ENCODE data around the gene OLFML1. TPM values are rescaled to one million over a fixed set of nuclear protein-coding genes. Genes with fewer than 3 reads are reported as not detected.

OLFML1 gene
- total RNA-seq, 1 donor from 2014 or later, result not detected

DNA sequence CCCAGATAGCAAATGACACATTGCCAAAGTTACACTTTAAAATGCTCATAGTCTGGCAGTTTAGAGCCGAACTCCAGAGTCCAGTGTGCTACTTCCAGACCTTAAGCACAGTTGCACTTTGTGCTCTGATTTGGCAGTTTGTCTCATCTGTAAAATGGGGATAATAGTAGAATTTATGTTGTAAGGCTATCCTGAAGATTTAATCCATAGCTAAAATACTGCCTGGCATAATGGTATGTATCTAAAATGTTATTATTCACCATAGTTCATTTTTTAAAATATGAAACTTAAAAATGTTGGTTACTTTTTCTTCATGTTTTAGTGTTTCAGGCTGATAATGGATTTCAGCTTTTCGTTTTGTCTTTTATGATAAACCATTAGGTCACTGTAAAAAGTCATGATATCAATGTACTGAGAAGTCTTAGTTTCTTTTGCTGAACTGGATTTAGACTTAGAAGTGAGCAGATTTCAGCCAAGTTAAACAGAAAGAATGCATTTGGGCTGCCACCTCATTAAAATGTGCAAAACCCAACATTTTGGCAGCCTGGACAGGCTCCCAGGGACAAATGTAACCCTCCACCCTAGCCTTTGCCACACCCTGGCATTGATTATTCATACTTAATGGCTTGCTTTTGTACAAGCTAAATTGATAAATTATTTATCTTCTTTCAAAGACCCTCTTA is 933 bp downstream of the OLFML1 start:
- no peaks in the 10 kb centered on the region for H3K79me2 ChIP-seq (ENCODE audit: insufficient read depth, low read length)
- no peaks in the 10 kb centered on the region for H4K20me1 ChIP-seq (ENCODE audit: insufficient read depth, low read length)
- DNase-seq (ENCODE audit: low read depth) (no peak), FAIRE-seq (no peak)
- H3K4me3 ChIP-seq (ENCODE audit: insufficient read depth, low read depth, low read length), result no peak overlapping the region
- no peaks in the 10 kb centered on the region for H3K4me1 ChIP-seq (ENCODE audit: insufficient read depth, low read length)
- no peaks in the 10 kb centered on the region for H3K4me1 Mint-ChIP-seq (ENCODE audit: low read depth, unreplicated experiment)
- H3K27ac Mint-ChIP-seq (ENCODE audit: unreplicated experiment), result no peak overlapping the region
- H3K9ac ChIP-seq (ENCODE audit: low read length), result no peak overlapping the region
- no peak overlapping the region for H3K4me2 ChIP-seq (ENCODE audit: low read length)
- H3K36me3 Mint-ChIP-seq (ENCODE audit: low read depth, unreplicated experiment), result no peaks in the 10 kb centered on the region
- H3K27ac ChIP-seq (ENCODE audit: low read depth, low read length), result no peak overlapping the region
- no peaks in the 10 kb centered on the region for H3K36me3 ChIP-seq (ENCODE audit: insufficient read depth, low read length)
- no peaks in the 10 kb centered on the region for H3K9me3 ChIP-seq (ENCODE audit: insufficient read depth, low read depth, low read length)
- H3K4me3 Mint-ChIP-seq (ENCODE audit: unreplicated experiment), result no peak overlapping the region
- no peaks in the 10 kb centered on the region for H3K27me3 Mint-ChIP-seq (ENCODE audit: low read depth, unreplicated experiment)
- no peak for TF ChIP-seq EZH2 (IDR thresholded peaks at IDR 0.05; ENCODE audit: insufficient read depth, low read length)
- TF ChIP-seq, protein P1, sequence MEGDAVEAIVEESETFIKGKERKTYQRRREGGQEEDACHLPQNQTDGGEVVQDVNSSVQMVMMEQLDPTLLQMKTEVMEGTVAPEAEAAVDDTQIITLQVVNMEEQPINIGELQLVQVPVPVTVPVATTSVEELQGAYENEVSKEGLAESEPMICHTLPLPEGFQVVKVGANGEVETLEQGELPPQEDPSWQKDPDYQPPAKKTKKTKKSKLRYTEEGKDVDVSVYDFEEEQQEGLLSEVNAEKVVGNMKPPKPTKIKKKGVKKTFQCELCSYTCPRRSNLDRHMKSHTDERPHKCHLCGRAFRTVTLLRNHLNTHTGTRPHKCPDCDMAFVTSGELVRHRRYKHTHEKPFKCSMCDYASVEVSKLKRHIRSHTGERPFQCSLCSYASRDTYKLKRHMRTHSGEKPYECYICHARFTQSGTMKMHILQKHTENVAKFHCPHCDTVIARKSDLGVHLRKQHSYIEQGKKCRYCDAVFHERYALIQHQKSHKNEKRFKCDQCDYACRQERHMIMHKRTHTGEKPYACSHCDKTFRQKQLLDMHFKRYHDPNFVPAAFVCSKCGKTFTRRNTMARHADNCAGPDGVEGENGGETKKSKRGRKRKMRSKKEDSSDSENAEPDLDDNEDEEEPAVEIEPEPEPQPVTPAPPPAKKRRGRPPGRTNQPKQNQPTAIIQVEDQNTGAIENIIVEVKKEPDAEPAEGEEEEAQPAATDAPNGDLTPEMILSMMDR (IDR thresholded peaks at IDR 0.05; ENCODE audit: insufficient read depth, low read depth, low read length), result no peak
- no peaks in the 10 kb centered on the region for H3K9me3 Mint-ChIP-seq (ENCODE audit: unreplicated experiment)
- H3K27me3 ChIP-seq (ENCODE audit: insufficient read depth, low read length), result no peaks in the 10 kb centered on the region
- H2AFZ ChIP-seq (ENCODE audit: low read depth, low read length), result no peak overlapping the region

DNA sequence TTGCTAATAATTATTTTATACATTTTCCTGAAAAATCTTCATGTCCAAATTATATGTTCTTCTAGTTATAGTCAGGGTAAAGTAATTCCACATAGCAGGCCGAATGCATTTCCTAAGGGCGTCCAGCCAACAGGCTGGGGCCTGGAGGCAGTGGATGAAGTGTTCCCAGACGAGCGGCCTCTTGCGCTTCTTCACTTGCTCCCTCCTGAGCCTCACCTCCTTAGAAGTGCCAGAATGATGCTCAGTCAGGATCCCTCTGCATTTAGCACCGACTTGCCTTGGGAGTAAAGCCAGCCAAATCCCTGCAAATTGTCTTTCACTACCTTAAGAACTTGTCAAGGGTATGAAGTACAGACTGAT is 1.5 kb downstream of the OLFML1 start:
- Histone ChIP-seq H3K4me2 (ENCODE audit: low read length) (no peak overlapping the region), H2AFZ (ENCODE audit: low read depth, low read length) (no peak overlapping the region), H3K4me3 (ENCODE audit: insufficient read depth, low read depth, low read length) (no peak overlapping the region), H3K9me3 (ENCODE audit: insufficient read depth, low read depth, low read length) (no peaks in the 10 kb centered on the region), H3K27me3 (ENCODE audit: insufficient read depth, low read length) (no peaks in the 10 kb centered on the region), H4K20me1 (ENCODE audit: insufficient read depth, low read length) (no peaks in the 10 kb centered on the region), H3K79me2 (ENCODE audit: insufficient read depth, low read length) (no peaks in the 10 kb centered on the region), H3K36me3 (ENCODE audit: insufficient read depth, low read length) (no peaks in the 10 kb centered on the region), H3K4me1 (ENCODE audit: insufficient read depth, low read length) (no peaks in the 10 kb centered on the region), H3K27ac (ENCODE audit: low read depth, low read length) (no peak overlapping the region), H3K9ac (ENCODE audit: low read length) (no peak overlapping the region)
- Mint-ChIP-seq H3K27me3 (ENCODE audit: low read depth, unreplicated experiment) (no peaks in the 10 kb centered on the region), H3K4me3 (ENCODE audit: unreplicated experiment) (no peak overlapping the region), H3K9me3 (ENCODE audit: unreplicated experiment) (no peaks in the 10 kb centered on the region), H3K4me1 (ENCODE audit: low read depth, unreplicated experiment) (no peaks in the 10 kb centered on the region), H3K27ac (ENCODE audit: unreplicated experiment) (no peak overlapping the region), H3K36me3 (ENCODE audit: low read depth, unreplicated experiment) (no peaks in the 10 kb centered on the region)
- TF ChIP-seq, protein P1 (IDR thresholded peaks at IDR 0.05; ENCODE audit: insufficient read depth, low read depth, low read length), result no peak
- no peak for TF ChIP-seq EZH2 (IDR thresholded peaks at IDR 0.05; ENCODE audit: insufficient read depth, low read length)
- FAIRE-seq (no peak), DNase-seq (ENCODE audit: low read depth) (no peak)

DNA sequence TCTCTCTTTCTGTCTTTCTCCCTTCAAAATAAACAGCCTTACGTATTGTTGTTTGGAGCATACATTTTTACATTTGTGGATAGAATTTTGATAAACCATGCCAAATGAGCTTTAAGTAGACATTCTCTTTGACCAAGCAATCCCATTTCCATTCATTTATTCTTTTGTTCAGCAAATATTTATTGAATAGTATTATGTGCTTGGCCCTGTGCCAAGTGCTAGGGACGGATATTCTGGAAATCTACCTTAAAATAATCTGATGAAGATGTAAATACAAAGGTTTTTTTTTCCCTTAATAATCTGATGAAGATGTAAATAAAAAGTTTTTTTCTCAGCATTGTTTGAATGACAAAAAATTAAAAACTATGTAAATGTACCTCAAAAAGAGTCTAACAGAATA is 2.1 kb downstream of the OLFML1 start:
- no peaks in the 10 kb centered on the region for H3K36me3 Mint-ChIP-seq (ENCODE audit: low read depth, unreplicated experiment)
- no peaks in the 10 kb centered on the region for H4K20me1 ChIP-seq (ENCODE audit: insufficient read depth, low read length)
- DNase-seq (ENCODE audit: low read depth) (no peak), FAIRE-seq (no peak)
- H3K36me3 ChIP-seq (ENCODE audit: insufficient read depth, low read length), result no peaks in the 10 kb centered on the region
- no peak overlapping the region for H3K4me2 ChIP-seq (ENCODE audit: low read length)
- no peaks in the 10 kb centered on the region for H3K4me1 ChIP-seq (ENCODE audit: insufficient read depth, low read length)
- no peaks in the 10 kb centered on the region for H3K79me2 ChIP-seq (ENCODE audit: insufficient read depth, low read length)
- no peak overlapping the region for H3K4me3 ChIP-seq (ENCODE audit: insufficient read depth, low read depth, low read length)
- TF ChIP-seq, protein P1 (IDR thresholded peaks at IDR 0.05; ENCODE audit: insufficient read depth, low read depth, low read length), result no peak
- no peaks in the 10 kb centered on the region for H3K9me3 ChIP-seq (ENCODE audit: insufficient read depth, low read depth, low read length)
- H3K27me3 Mint-ChIP-seq (ENCODE audit: low read depth, unreplicated experiment), result no peaks in the 10 kb centered on the region
- no peaks in the 10 kb centered on the region for H3K4me1 Mint-ChIP-seq (ENCODE audit: low read depth, unreplicated experiment)
- H3K27ac ChIP-seq (ENCODE audit: low read depth, low read length), result no peak overlapping the region
- no peaks in the 10 kb centered on the region for H3K9me3 Mint-ChIP-seq (ENCODE audit: unreplicated experiment)
- no peak overlapping the region for H3K4me3 Mint-ChIP-seq (ENCODE audit: unreplicated experiment)
- no peaks in the 10 kb centered on the region for H3K27me3 ChIP-seq (ENCODE audit: insufficient read depth, low read length)
- no peak overlapping the region for H2AFZ ChIP-seq (ENCODE audit: low read depth, low read length)
- H3K9ac ChIP-seq (ENCODE audit: low read length), result no peak overlapping the region
- no peak overlapping the region for H3K27ac Mint-ChIP-seq (ENCODE audit: unreplicated experiment)
